ENCODE measurements around the gene CFAP45.

GRCh38 chr1:159943908-159944622 is 44.1 kb upstream of the CFAP45 start:
- TF ChIP-seq CTCF (IDR thresholded peaks at IDR 0.05; ENCODE audit: poor library complexity) (no peak), EZH2 (IDR thresholded peaks at IDR 0.05; ENCODE audit: borderline replicate concordance) (no peak)
